Ectodermal cell (in vitro differentiated cells): ENCODE data around the gene TRAK1.

Experiments
- H3K27ac ChIP-seq: 2 replicates; pipeline ENCODE4 v1.7.0; 2013; ENCODE audit warnings: mild to moderate bottlenecking, low read depth, low read length; ENCODE audit not compliant: insufficient read depth, poor library complexity, severe bottlenecking
- H3K27me3 ChIP-seq: 2 replicates; pipeline ENCODE4 v1.7.0; 2013; ENCODE audit warnings: mild to moderate bottlenecking, low read length; ENCODE audit not compliant: insufficient read depth, control insufficient read depth, poor library complexity, severe bottlenecking
- H3K36me3 ChIP-seq: one replicate; pipeline ENCODE4 v1.7.0; 2013; ENCODE audit warnings: low read length; ENCODE audit not compliant: control insufficient read depth, insufficient read depth
- H3K4me1 ChIP-seq: one replicate; pipeline ENCODE4 v1.7.0; 2013; ENCODE audit warnings: low read length; ENCODE audit not compliant: control insufficient read depth, insufficient read depth
- H3K4me3 ChIP-seq: 2 replicates; pipeline ENCODE4 v1.7.0; 2013; ENCODE audit warnings: low read depth, low read length, control low read depth; ENCODE audit not compliant: insufficient read depth
- H3K9me3 ChIP-seq: 2 replicates; pipeline ENCODE4 v1.7.0; 2013; ENCODE audit warnings: mild to moderate bottlenecking, low read length, moderate library complexity; ENCODE audit not compliant: control insufficient read depth
- WGBS, 2 experiments: methylation state at CpG; one replicate each; pipeline ENCODE4 v1.1.7; 2013; ENCODE audit warnings: missing lambda C conversion rate in 2 of 2; 5-methylcytosine and 5-hydroxymethylcytosine counted together

TRAK1 gene

GRCh38 chr3:42204867-42205599 lies 113.9 kb downstream of the TRAK1 start:
- no peaks in the 10 kb centered on the region for H3K4me1 ChIP-seq
- H3K27me3 ChIP-seq, result no peaks in the 10 kb centered on the region
- H3K9me3 ChIP-seq, result no peaks in the 10 kb centered on the region
- peaks cover 23% of the 10 kb centered on the region for H3K36me3 ChIP-seq
- no peak overlapping the region for H3K4me3 ChIP-seq
- WGBS, 2 experiments, result 93 to 100% methylated on average over 1 of the region's 2 CpGs
- no peak overlapping the region for H3K27ac ChIP-seq

- Histone ChIP-seq H3K27me3 (no peaks in the 10 kb centered on the region), H3K4me3 (no peak overlapping the region), H3K4me1 (no peaks in the 10 kb centered on the region), H3K9me3 (no peaks in the 10 kb centered on the region), H3K27ac (no peak overlapping the region), H3K36me3 (peaks cover 18% of the 10 kb centered on the region)
- 95 to 98% methylated on average over 4 of the region's 4 CpGs for WGBS, 2 experiments
Observed at GRCh38 chr3:42205800-42206514, 114.8 kb downstream of the TRAK1 start.

GRCh38 chr3:42209917-42210316 lies 118.8 kb downstream of the TRAK1 start:
- H3K9me3 ChIP-seq, result no peaks in the 10 kb centered on the region
- H3K27ac ChIP-seq, result no peak overlapping the region
- 93 to 94% methylated on average over 12 of the region's 12 CpGs for WGBS, 2 experiments
- no peaks in the 10 kb centered on the region for H3K27me3 ChIP-seq
- H3K4me3 ChIP-seq, result no peak overlapping the region
- no peaks in the 10 kb centered on the region for H3K4me1 ChIP-seq
- peaks cover 7% of the 10 kb centered on the region for H3K36me3 ChIP-seq

GRCh38 chr3:42210726-42211125 lies 119.6 kb downstream of the TRAK1 start:
- Histone ChIP-seq H3K9me3 (no peaks in the 10 kb centered on the region), H3K4me3 (no peak overlapping the region), H3K27me3 (no peaks in the 10 kb centered on the region), H3K4me1 (no peaks in the 10 kb centered on the region), H3K36me3 (peaks cover 7% of the 10 kb centered on the region), H3K27ac (no peak overlapping the region)
- 96 to 97% methylated on average over 2 of the region's 2 CpGs for WGBS, 2 experiments

GRCh38 chr3:42213417-42213816 lies 122.3 kb downstream of the TRAK1 start:
- WGBS, 2 experiments, result 92 to 95% methylated on average over 4 to 6 of the region's 6 CpGs
- H3K27ac ChIP-seq, result no peak overlapping the region
- no peaks in the 10 kb centered on the region for H3K27me3 ChIP-seq
- no peaks in the 10 kb centered on the region for H3K9me3 ChIP-seq
- no peak overlapping the region for H3K4me3 ChIP-seq
- H3K36me3 ChIP-seq, result peaks cover 7% of the 10 kb centered on the region
- H3K4me1 ChIP-seq, result no peaks in the 10 kb centered on the region

GRCh38 chr3:42214064-42214463 lies 122.9 kb downstream of the TRAK1 start:
- H3K9me3 ChIP-seq, result no peaks in the 10 kb centered on the region
- H3K4me3 ChIP-seq, result no peak overlapping the region
- peaks cover 7% of the 10 kb centered on the region for H3K36me3 ChIP-seq
- H3K4me1 ChIP-seq, result no peaks in the 10 kb centered on the region
- no peaks in the 10 kb centered on the region for H3K27me3 ChIP-seq
- 61 to 64% methylated on average over 2 of the region's 2 CpGs for WGBS, 2 experiments
- H3K27ac ChIP-seq, result no peak overlapping the region

GRCh38 chr3:42214565-42215283 lies 123.6 kb downstream of the TRAK1 start:
- Histone ChIP-seq H3K36me3 (peaks cover 4% of the 10 kb centered on the region), H3K4me3 (no peak overlapping the region), H3K27ac (no peak overlapping the region), H3K9me3 (no peaks in the 10 kb centered on the region), H3K27me3 (no peaks in the 10 kb centered on the region), H3K4me1 (no peaks in the 10 kb centered on the region)
- 90 to 95% methylated on average over 8 of the region's 8 CpGs for WGBS, 2 experiments

- H3K27ac ChIP-seq, result no peak overlapping the region
- no peaks in the 10 kb centered on the region for H3K27me3 ChIP-seq
- H3K4me3 ChIP-seq, result no peak overlapping the region
- H3K9me3 ChIP-seq, result no peaks in the 10 kb centered on the region
- WGBS, 2 experiments, result 92 to 98% methylated on average over 4 of the region's 4 CpGs
- H3K4me1 ChIP-seq, result no peaks in the 10 kb centered on the region
- no peaks in the 10 kb centered on the region for H3K36me3 ChIP-seq
Observed at GRCh38 chr3:42216302-42216701, 125.1 kb downstream of the TRAK1 start.

- Histone ChIP-seq H3K4me1 (no peaks in the 10 kb centered on the region), H3K27me3 (no peaks in the 10 kb centered on the region), H3K9me3 (no peaks in the 10 kb centered on the region), H3K36me3 (peaks cover 4% of the 10 kb centered on the region), H3K4me3 (no peak overlapping the region), H3K27ac (no peak overlapping the region)
- 85 to 90% methylated on average over 5 of the region's 5 CpGs for WGBS, 2 experiments
Observed at GRCh38 chr3:42216931-42217333, 125.8 kb downstream of the TRAK1 start.

- 95 to 96% methylated on average over 17 of the region's 17 CpGs for WGBS, 2 experiments
- peaks cover 23% of the 10 kb centered on the region for H3K36me3 ChIP-seq
- H3K4me1 ChIP-seq, result peaks cover 6% of the 10 kb centered on the region
Observed at GRCh38 chr3:42220436-42221121, 129.4 kb downstream of the TRAK1 start.

More at GRCh38 chr3:42220436-42221121, 129.4 kb downstream of the TRAK1 start:
- no peaks in the 10 kb centered on the region for H3K27me3 ChIP-seq
- no peak overlapping the region for H3K27ac ChIP-seq
- no peaks in the 10 kb centered on the region for H3K9me3 ChIP-seq
- no peak overlapping the region for H3K4me3 ChIP-seq
